GM23338 (cell line): ENCODE results near the gene MRPS15.
"Not testable (repeated sequence)": the region's sequence is repeated elsewhere in the genome, so short reads cannot be mapped to it uniquely, and the experiment has no call there.

Experiments used
- CREB1 ChIP-seq: fragments of 250-450 bp; sonication (Bioruptor Pico); IDR thresholded peaks from 2 replicates; pipeline ENCODE4 v1.5.0; 2020; ENCODE audit warnings: low read depth, mild to moderate bottlenecking, moderate library complexity
- CTCF ChIP-seq, 2 experiments: fragments of 200-600 bp in 1 of 2; sonication (generic) in 1 of 2; conservative IDR thresholded peaks; 2 replicates each; pipeline versions ENCODE4 v1.5.1 to v1.6.1; 2016 to 2017; ENCODE audit warnings: antibody characterized with exemption in 2 of 2, low read depth in 2 of 2, mild to moderate bottlenecking in 2 of 2, moderate library complexity in 1 of 2
- ETS1 ChIP-seq: IDR thresholded peaks from 2 replicates; pipeline ENCODE4 v1.6.1; 2016; ENCODE audit warnings: antibody characterized with exemption
- EZH2 ChIP-seq: fragments of 200-600 bp; sonication (generic); IDR thresholded peaks from one replicate; pipeline ENCODE4 v1.8.0; 2017; ENCODE audit warnings: antibody characterized with exemption, mild to moderate bottlenecking, low read depth; ENCODE audit not compliant: unreplicated experiment
- POLR2AphosphoS5 ChIP-seq: IDR thresholded peaks from 2 replicates; pipeline ENCODE4 v1.6.1; 2016; ENCODE audit warnings: antibody characterized with exemption, low read depth
- REST ChIP-seq: IDR thresholded peaks from one replicate; pipeline ENCODE4 v1.6.1; 2018; ENCODE audit warnings: antibody characterized with exemption; ENCODE audit not compliant: unreplicated experiment

GRCh38 chr1:36511220-36511619, 47.0 kb upstream of the MRPS15 start:
- not testable (repeated sequence) for TF ChIP-seq EZH2; ETS1; CTCF (conservative IDR thresholded peaks at IDR 0.05; ENCODE audit: low read depth in 2 of 2); REST; CREB1 (CRISPR knock-in tag); POLR2AphosphoS5
